ENCODE results near the gene TMEM198.

DNA sequence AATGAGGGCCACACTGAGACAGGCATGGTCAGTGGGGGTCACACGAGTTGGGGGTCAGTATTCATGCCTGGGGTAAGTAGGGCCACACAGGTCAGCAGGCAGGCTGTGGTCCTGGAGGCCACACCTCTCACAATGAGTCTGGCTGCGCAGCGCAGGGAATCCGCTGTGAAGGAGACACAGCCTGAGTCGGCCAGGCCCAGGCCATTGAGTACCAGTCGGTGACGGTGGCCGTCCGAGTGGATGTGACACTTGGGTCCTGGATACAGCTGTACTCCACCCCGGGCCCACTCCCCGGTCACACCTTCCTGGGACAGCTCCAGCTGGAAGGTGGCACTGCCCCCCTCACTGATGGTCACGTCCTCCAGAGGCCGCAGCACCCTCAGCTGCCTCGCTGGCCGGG is 10.5 kb downstream of the TMEM198 start:
- TF ChIP-seq MAFK (IDR thresholded peaks at IDR 0.05; ENCODE audit: low read depth, low read length) (no peak), POLR2A (IDR thresholded peaks at IDR 0.05; ENCODE audit: low read depth, low read length) (no peak), FOS (IDR thresholded peaks at IDR 0.05; ENCODE audit: low read depth, low read length) (no peak)
- TF ChIP-seq, protein P1, sequence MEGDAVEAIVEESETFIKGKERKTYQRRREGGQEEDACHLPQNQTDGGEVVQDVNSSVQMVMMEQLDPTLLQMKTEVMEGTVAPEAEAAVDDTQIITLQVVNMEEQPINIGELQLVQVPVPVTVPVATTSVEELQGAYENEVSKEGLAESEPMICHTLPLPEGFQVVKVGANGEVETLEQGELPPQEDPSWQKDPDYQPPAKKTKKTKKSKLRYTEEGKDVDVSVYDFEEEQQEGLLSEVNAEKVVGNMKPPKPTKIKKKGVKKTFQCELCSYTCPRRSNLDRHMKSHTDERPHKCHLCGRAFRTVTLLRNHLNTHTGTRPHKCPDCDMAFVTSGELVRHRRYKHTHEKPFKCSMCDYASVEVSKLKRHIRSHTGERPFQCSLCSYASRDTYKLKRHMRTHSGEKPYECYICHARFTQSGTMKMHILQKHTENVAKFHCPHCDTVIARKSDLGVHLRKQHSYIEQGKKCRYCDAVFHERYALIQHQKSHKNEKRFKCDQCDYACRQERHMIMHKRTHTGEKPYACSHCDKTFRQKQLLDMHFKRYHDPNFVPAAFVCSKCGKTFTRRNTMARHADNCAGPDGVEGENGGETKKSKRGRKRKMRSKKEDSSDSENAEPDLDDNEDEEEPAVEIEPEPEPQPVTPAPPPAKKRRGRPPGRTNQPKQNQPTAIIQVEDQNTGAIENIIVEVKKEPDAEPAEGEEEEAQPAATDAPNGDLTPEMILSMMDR (conservative IDR thresholded peaks at IDR 0.05; ENCODE audit: low read depth, low read length) = no peak

Measured in IMR-90 (cell line).